Endodermal cell (in vitro differentiated cells): Measurements from ENCODE around the gene HBQ1. TPM values are rescaled to one million over a fixed set of nuclear protein-coding genes. Genes with fewer than 3 reads are reported as not detected.

Experiments
- DNase-seq: peaks from one replicate; pipeline ENCODE4 v3.0.0-alpha.2; 2017
- H3K27ac ChIP-seq: 2 replicates; pipeline ENCODE4 v1.5.1; 2013; ENCODE audit warnings: mild to moderate bottlenecking, low read depth, low read length, moderate library complexity
- H3K27me3 ChIP-seq: 2 replicates; pipeline ENCODE4 v1.6.1; 2013; ENCODE audit warnings: mild to moderate bottlenecking, low read length, moderate library complexity; ENCODE audit not compliant: insufficient read depth, control insufficient read depth, poor library complexity, severe bottlenecking
- H3K36me3 ChIP-seq: 2 replicates; pipeline ENCODE4 v1.7.0; 2013; ENCODE audit warnings: mild to moderate bottlenecking, low read length, moderate library complexity; ENCODE audit not compliant: control insufficient read depth, insufficient read depth
- H3K4me1 ChIP-seq: one replicate; pipeline ENCODE4 v1.7.0; 2013; ENCODE audit warnings: low read length; ENCODE audit not compliant: control insufficient read depth, insufficient read depth
- H3K4me3 ChIP-seq: 2 replicates; pipeline ENCODE4 v1.5.1; 2013; ENCODE audit warnings: mild to moderate bottlenecking, low read length, moderate library complexity
- H3K9ac ChIP-seq: 2 replicates; pipeline ENCODE4 v1.6.1; 2013; ENCODE audit warnings: mild to moderate bottlenecking, low read length, moderate library complexity; ENCODE audit not compliant: poor library complexity, severe bottlenecking; ENCODE audit errors: extremely low read depth
- H3K9me3 ChIP-seq: 2 replicates; pipeline ENCODE4 v1.6.1; 2013; ENCODE audit warnings: mild to moderate bottlenecking, low read length, moderate library complexity; ENCODE audit not compliant: control insufficient read depth
- H3K27ac Mint-ChIP-seq: 2 replicates; pipeline ENCODE4 v1.8.0; 2020; ENCODE audit warnings: mixed read lengths
- H3K27me3 Mint-ChIP-seq: 2 replicates; pipeline ENCODE4 v1.8.0; 2021; ENCODE audit warnings: mild to moderate bottlenecking, mixed read lengths; ENCODE audit not compliant: insufficient read depth
- H3K36me3 Mint-ChIP-seq: 2 replicates; pipeline ENCODE4 v1.8.0; 2020; ENCODE audit warnings: low read depth, mixed read lengths
- H3K4me1 Mint-ChIP-seq: 2 replicates; pipeline ENCODE4 v1.8.0; 2020; ENCODE audit warnings: mixed read lengths
- H3K4me3 Mint-ChIP-seq: 2 replicates; pipeline ENCODE4 v1.8.0; 2020; ENCODE audit warnings: mild to moderate bottlenecking, moderate library complexity, mixed read lengths
- H3K9me3 Mint-ChIP-seq: 2 replicates; pipeline ENCODE4 v1.8.0; 2020; ENCODE audit warnings: mild to moderate bottlenecking, mixed read lengths
- CTCF ChIP-seq: fragments of 200-600 bp; sonication (generic); conservative IDR thresholded peaks from 2 replicates; pipeline ENCODE4 v1.5.0; 2021; ENCODE audit warnings: antibody characterized with exemption, mild to moderate bottlenecking
- WGBS, 2 experiments: methylation state at CpG; one replicate each; pipeline versions ENCODE4 v1.1.5 to v1.1.7; 2013; ENCODE audit warnings: missing lambda C conversion rate in 2 of 2, mixed read lengths in 1 of 2; ENCODE audit not compliant: insufficient coverage in 1 of 2, insufficient read length in 1 of 2; 5-methylcytosine and 5-hydroxymethylcytosine counted together
- total RNA-seq, 2 donors: library from RNA; stranded (reverse); fragmentation: NEBNext Ultra II Directional in 1 of 2; extraction: Animal tissue kit (Norgen Biotek cat#: 25700) in 1 of 2; gene quantifications; 2 replicates in 1 of 2; 3 replicates in 1 of 2; pipeline ENCODE4 v1.2.1, GENCODE V29; 2021

The HBQ1 gene
- total RNA-seq, 2 donors from 2014 or later = 1.2 to 1.3 TPM

GRCh38 chr16:133716-134115 is 46.5 kb upstream of the HBQ1 start:
- no peak overlapping the region for H3K27ac ChIP-seq
- TF ChIP-seq CTCF = no peak

GRCh38 chr16:138049-138417 is 42.2 kb upstream of the HBQ1 start:
- H3K36me3 Mint-ChIP-seq = peaks cover 4% of the 10 kb centered on the region
- TF ChIP-seq CTCF = no peak

More at GRCh38 chr16:133716-134115, 46.5 kb upstream of the HBQ1 start:
- no peaks in the 10 kb centered on the region for H3K4me1 Mint-ChIP-seq
- no peaks in the 10 kb centered on the region for H3K4me1 ChIP-seq
- H3K9me3 ChIP-seq = no peaks in the 10 kb centered on the region
- no peaks in the 10 kb centered on the region for H3K27me3 Mint-ChIP-seq
- no peak overlapping the region for H3K4me3 Mint-ChIP-seq
- peaks cover 13% of the 10 kb centered on the region for H3K36me3 Mint-ChIP-seq
- DNase-seq = no peak
- no peak overlapping the region for H3K4me3 ChIP-seq
- H3K9ac ChIP-seq = no peak overlapping the region
- 92% methylated on average over 2 of the region's 2 CpGs; no CpG with 5 or more reads in 1 of the 2 experiments for WGBS, 2 experiments
- H3K27me3 ChIP-seq = no peaks in the 10 kb centered on the region
- no peak overlapping the region for H3K27ac Mint-ChIP-seq
- no peaks in the 10 kb centered on the region for H3K36me3 ChIP-seq
- no peaks in the 10 kb centered on the region for H3K9me3 Mint-ChIP-seq

DNA sequence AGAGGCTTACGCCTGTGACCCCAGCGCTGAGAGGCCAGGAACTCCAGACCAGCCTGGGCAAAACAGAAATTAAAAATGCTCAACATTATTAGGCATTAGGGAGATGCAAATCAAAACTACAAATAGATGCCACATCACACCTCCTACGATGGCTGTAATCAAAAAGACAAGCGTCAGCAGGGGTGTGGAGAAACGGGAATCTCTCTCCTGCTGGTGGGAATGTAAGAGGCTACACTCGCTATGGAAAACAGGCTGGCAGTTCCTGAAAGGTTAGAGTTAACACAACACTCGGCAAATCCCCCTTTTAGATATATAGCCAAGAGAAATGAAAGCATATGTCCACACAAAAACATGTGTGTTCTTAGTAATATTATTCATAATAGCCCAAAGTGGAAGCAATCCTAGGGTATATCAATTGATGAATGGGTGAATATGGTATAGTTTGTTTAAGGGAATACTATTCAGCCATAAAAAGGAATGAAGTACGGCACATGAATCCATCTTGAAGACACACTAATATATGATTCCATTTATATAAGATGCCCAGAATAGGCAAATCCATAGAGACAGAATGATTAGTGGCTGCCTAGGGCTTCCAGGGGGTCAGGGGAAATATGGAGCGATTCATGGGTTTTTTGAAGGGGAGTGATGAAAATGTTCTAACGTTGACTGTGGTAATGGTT is 39.9 kb upstream of the HBQ1 start:
- H3K4me1 Mint-ChIP-seq = no peaks in the 10 kb centered on the region
- 74 to 76% methylated on average over 8 to 9 of the region's 10 CpGs for WGBS, 2 experiments
- DNase-seq = peak; percentile 60
- H3K27me3 Mint-ChIP-seq = peaks cover 17% of the 10 kb centered on the region
- H3K4me3 Mint-ChIP-seq = no peak overlapping the region
- no peaks in the 10 kb centered on the region for H3K36me3 ChIP-seq
- H3K27ac Mint-ChIP-seq = no peak overlapping the region
- H3K9me3 ChIP-seq = no peaks in the 10 kb centered on the region
- no peaks in the 10 kb centered on the region for H3K9me3 Mint-ChIP-seq
- peak; percentile 49 for TF ChIP-seq CTCF
- no peaks in the 10 kb centered on the region for H3K4me1 ChIP-seq
- H3K27ac ChIP-seq = no peak overlapping the region
- H3K4me3 ChIP-seq = no peak overlapping the region
- no peak overlapping the region for H3K9ac ChIP-seq
- H3K36me3 Mint-ChIP-seq = no peaks in the 10 kb centered on the region
- no peaks in the 10 kb centered on the region for H3K27me3 ChIP-seq

More at GRCh38 chr16:138049-138417, 42.2 kb upstream of the HBQ1 start:
- Mint-ChIP-seq H3K9me3 (no peaks in the 10 kb centered on the region), H3K4me1 (no peaks in the 10 kb centered on the region), H3K27me3 (peaks cover 12% of the 10 kb centered on the region), H3K27ac (peak overlapping the region; percentile 87), H3K4me3 (peak overlapping the region; percentile 83)
- DNase-seq = peak; percentile 72
- Histone ChIP-seq H3K36me3 (no peaks in the 10 kb centered on the region), H3K27ac (peak overlapping the region; percentile 84), H3K9ac (peak overlapping the region; percentile 57), H3K4me1 (no peaks in the 10 kb centered on the region), H3K27me3 (no peaks in the 10 kb centered on the region), H3K9me3 (no peaks in the 10 kb centered on the region), H3K4me3 (peak overlapping the region; percentile 78)
- WGBS, 2 experiments = 6 to 12% methylated on average over 5 to 20 of the region's 30 CpGs
